Transverse colon (tissue), 4 donors: ENCODE measurements around the gene MVD. TPM values are rescaled to one million over a fixed set of nuclear protein-coding genes. Genes with fewer than 3 reads are reported as not detected.
A peak's percentile ranks its signal among the peaks of the same experiment; 100 is the strongest.

Experiments used
- DNase-seq: peaks from one replicate; pipeline ENCODE4 v3.0.0-alpha.2; 2019
- H3K27ac ChIP-seq, 4 donors: fragments of 200-600 bp; sonication (generic); 2 replicates each; pipeline ENCODE4 v1.5.1; 2016 to 2018; ENCODE audit warnings: inconsistent platforms in 4 of 4
- H3K27me3 ChIP-seq: fragments of 200-600 bp; sonication (generic); 2 replicates; pipeline ENCODE4 v1.5.1; 2017; ENCODE audit warnings: inconsistent platforms
- H3K36me3 ChIP-seq, 4 donors: fragments of 200-600 bp; sonication (generic); 2 replicates each; pipeline ENCODE4 v1.5.1; 2017 to 2019; ENCODE audit warnings: inconsistent platforms in 4 of 4
- H3K4me1 ChIP-seq, 4 donors: fragments of 200-600 bp; sonication (generic); 2 replicates each; pipeline ENCODE4 v1.5.1; 2017 to 2020; ENCODE audit warnings: inconsistent platforms in 4 of 4
- H3K4me3 ChIP-seq, 4 donors: fragments of 200-600 bp; sonication (generic); 1 replicate in 1 of 4; 2 replicates in 3 of 4; pipeline versions ENCODE4 v1.5.1 to v1.6.1; 2017 to 2019; ENCODE audit warnings: inconsistent platforms in 4 of 4
- H3K9me3 ChIP-seq, 2 donors: fragments of 200-600 bp; sonication (generic); 2 replicates each; pipeline ENCODE4 v1.5.1; 2017 to 2019; ENCODE audit warnings: inconsistent platforms in 2 of 2
- EP300 ChIP-seq: sonication (generic); formaldehyde crosslinking; IDR thresholded peaks from one replicate; pipeline ENCODE4 v1.6.1; 2017; ENCODE audit warnings: antibody characterized with exemption, low read depth
- POLR2A ChIP-seq: fragments of 450-650 bp; IDR thresholded peaks from one replicate; pipeline ENCODE4 v1.6.1; 2016; ENCODE audit warnings: antibody characterized with exemption, mild to moderate bottlenecking, moderate library complexity
- POLR2AphosphoS5 ChIP-seq, 3 donors: sonication (generic); formaldehyde crosslinking; IDR thresholded peaks; one replicate each; pipeline ENCODE4 v1.6.1; 2016; ENCODE audit warnings: antibody characterized with exemption in 3 of 3
- WGBS, 2 donors: methylation state at CpG; one replicate each; pipeline ENCODE4 v1.1.5; 2018; ENCODE audit warnings: low coverage in 1 of 2; 5-methylcytosine and 5-hydroxymethylcytosine counted together
- in situ Hi-C, 4 donors: fragments of 200-750 bp; cut with MboI; loops; one replicate each; pipeline versions ENCODE4 v1.15.0 to v1.15.1; 2017; ENCODE audit warnings: low sequenced_read_pairs in 3 of 4, low pct_ligation_motif_present in 1 of 4, low pct_unique_long_range_greater_than_20kb in 1 of 4
- intact Hi-C: fragments of 100-400 bp; cut with DNase I; formaldehyde crosslinking; loops from one replicate; pipeline ENCODE4 v1.15.1; 2023; ENCODE audit warnings: low total_unique reads
- total RNA-seq, 4 donors: library from RNA; depleted of rRNA; stranded (reverse); fragments of >200 nt; gene quantifications; one replicate each; pipeline ENCODE4 v1.1.0, GENCODE V29; 2016
- TF ChIP-seq, protein P1 (sequence below), 5 experiments: fragments of 200-600 bp in 3 of 5; fragments of 450-650 bp in 2 of 5; sonication (generic) in 3 of 5; IDR thresholded peaks; 1 replicate in 2 of 5; 2 replicates in 3 of 5; pipeline ENCODE4 v1.5.1; 2016 to 2017; ENCODE audit warnings: antibody characterized with exemption in 5 of 5, inconsistent platforms in 3 of 5, mild to moderate bottlenecking in 2 of 5, moderate library complexity in 1 of 5

Gene MVD
- total RNA-seq, 4 donors from 2014 or later: 20.5 to 75.6 (median 47.3) TPM

DNA sequence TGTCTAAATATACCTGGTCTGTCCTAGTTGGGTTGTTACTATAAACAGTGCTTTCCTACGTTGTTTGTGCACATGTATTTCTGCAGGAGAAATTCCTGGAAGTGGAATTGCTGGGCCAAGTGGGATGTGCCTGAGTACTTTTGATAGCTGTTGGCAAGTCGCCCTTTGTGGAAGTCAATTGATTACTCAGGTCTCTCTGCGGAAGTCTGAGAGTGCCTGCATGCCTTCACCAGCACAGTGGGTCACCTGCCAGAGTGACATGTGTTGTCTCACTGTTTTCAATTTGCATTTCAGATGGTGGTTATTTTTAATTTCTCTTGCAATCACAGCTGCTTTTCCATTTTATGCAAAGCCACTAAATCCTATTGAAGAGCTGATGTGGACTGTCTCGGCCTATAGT, 2.3 kb upstream of the MVD start:
- no peaks in the 10 kb centered on the region for H3K36me3 ChIP-seq
- H3K27ac ChIP-seq: no peak overlapping the region
- peaks cover 0 to 21% (median 14%) of the 10 kb centered on the region in 4 donors for H3K4me1 ChIP-seq
- no peaks in the 10 kb centered on the region for H3K9me3 ChIP-seq
- no peaks in the 10 kb centered on the region for H3K27me3 ChIP-seq
- in situ Hi-C loops (no loop called here), intact Hi-C loops (no loop called here)
- no peak overlapping the region for H3K4me3 ChIP-seq
- TF ChIP-seq, protein P1, sequence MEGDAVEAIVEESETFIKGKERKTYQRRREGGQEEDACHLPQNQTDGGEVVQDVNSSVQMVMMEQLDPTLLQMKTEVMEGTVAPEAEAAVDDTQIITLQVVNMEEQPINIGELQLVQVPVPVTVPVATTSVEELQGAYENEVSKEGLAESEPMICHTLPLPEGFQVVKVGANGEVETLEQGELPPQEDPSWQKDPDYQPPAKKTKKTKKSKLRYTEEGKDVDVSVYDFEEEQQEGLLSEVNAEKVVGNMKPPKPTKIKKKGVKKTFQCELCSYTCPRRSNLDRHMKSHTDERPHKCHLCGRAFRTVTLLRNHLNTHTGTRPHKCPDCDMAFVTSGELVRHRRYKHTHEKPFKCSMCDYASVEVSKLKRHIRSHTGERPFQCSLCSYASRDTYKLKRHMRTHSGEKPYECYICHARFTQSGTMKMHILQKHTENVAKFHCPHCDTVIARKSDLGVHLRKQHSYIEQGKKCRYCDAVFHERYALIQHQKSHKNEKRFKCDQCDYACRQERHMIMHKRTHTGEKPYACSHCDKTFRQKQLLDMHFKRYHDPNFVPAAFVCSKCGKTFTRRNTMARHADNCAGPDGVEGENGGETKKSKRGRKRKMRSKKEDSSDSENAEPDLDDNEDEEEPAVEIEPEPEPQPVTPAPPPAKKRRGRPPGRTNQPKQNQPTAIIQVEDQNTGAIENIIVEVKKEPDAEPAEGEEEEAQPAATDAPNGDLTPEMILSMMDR (IDR thresholded peaks at IDR 0.05): no peak
- TF ChIP-seq POLR2AphosphoS5 (IDR thresholded peaks at IDR 0.05) (no peak), EP300 (no peak)
- no peak for DNase-seq
- WGBS, 2 donors: 80% methylated on average over 4 of the region's 4 CpGs; no CpG with 5 or more reads in 1 of the 2 donors

DNA sequence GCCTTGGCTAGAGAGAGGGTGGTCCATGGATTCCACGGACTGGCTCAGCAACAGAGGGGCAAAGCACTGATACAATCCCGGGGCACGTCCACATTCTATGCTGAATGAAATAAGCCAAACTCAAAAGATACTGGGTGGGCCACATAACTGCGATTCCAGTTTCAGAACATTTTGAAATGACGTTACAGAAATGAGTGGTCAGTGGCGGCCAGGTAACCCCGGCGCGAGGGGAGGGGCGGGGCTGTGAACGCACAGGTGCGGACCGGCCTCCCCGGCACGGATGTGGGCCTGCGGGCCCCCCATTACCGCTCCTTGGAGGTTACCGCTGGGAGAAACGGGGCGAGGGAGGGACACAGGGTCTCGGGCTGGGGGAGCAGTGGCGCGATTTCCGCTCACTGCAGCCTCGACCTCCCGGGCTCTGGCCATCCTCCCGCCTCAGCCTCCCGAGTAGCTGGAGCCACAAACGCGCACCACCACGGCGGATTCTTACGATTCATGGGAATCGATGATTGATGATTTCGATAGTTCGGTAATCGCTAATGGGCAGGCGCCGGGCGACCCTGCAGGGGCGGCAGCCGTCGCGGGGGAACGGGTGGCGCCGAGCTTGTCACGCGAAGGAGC, 559 bp downstream of the MVD start:
- intact Hi-C loops: no loop called here
- DNase-seq: peak; percentile 46

DNA sequence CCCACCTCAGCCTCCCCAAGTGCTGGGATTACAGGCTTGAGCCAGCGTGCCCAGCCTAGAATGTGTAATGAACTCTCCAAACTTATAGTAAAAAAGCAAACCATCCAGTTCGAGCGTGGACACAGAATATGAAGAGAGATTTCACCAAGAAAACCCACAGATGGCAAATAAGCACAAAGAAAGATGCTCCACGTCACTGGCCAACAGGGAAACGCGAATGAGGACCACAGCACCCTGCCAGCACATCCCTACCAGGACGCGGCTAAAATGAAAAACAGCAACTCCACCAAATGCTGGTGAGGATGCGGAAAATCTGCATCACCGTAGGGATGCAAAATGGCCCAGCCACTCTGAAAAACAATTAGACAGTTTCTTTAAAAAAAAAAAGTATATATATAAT, 1.4 kb downstream of the MVD start:
- no peaks in the 10 kb centered on the region for H3K27me3 ChIP-seq
- no peaks in the 10 kb centered on the region for H3K36me3 ChIP-seq
- no peak for DNase-seq
- TF ChIP-seq POLR2AphosphoS5 (IDR thresholded peaks at IDR 0.05): no peak
- TF ChIP-seq EP300: no peak
- TF ChIP-seq POLR2A: no peak
- TF ChIP-seq, protein P1 (IDR thresholded peaks at IDR 0.05): no peak
- no peaks in the 10 kb centered on the region for H3K9me3 ChIP-seq
- in situ Hi-C loops: no loop called here
- WGBS, 2 donors: 78 to 81% methylated on average over 2 to 10 of the region's 10 CpGs
- intact Hi-C loops: no loop called here
- H3K4me1 ChIP-seq: peaks cover 0 to 25% (median 14%) of the 10 kb centered on the region in 4 donors
- H3K4me3 ChIP-seq: no peak overlapping the region
- H3K27ac ChIP-seq: no peak overlapping the region

More for the DNA sequence above, 559 bp downstream of the MVD start:
- Histone ChIP-seq H3K9me3 (no peaks in the 10 kb centered on the region), H3K27me3 (no peaks in the 10 kb centered on the region), H3K4me1 (peaks cover 0 to 25% (median 14%) of the 10 kb centered on the region in 4 donors), H3K36me3 (no peaks in the 10 kb centered on the region), H3K4me3 (peak overlapping the region; percentile 55 to 94 (median 80)), H3K27ac (peak overlapping the region; percentile 84 to 94 (median 90))
- in situ Hi-C loops: no loop called here
- TF ChIP-seq POLR2AphosphoS5 (IDR thresholded peaks at IDR 0.05) (no peak), POLR2A (no peak), EP300 (no peak)
- TF ChIP-seq, protein P1 (IDR thresholded peaks at IDR 0.05): no peak
- WGBS, 2 donors: 1 to 19% methylated on average over 3 to 46 of the region's 49 CpGs

DNA sequence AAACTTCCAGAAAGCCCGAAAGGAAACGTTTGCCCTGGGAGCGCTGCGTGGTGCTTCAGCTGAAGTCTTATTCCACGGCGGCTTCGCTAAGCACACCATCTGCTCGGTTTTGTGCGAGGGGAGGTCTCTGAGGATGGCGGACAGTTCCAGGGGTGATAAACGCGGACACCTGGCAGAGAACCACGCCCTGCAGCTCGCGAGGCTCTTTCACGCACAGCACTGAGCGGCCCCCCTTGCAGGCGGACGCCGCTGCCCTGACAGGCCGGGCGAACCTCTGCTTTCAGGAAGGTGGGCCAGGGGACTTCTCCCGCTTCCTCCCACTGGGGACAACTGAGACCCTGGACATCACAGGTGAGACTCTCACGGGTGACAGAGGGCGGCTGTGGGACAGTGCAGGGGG, 3.7 kb downstream of the MVD start:
- no peak for DNase-seq
- WGBS, 2 donors: 94% methylated on average over 25 of the region's 25 CpGs; no CpG with 5 or more reads in 1 of the 2 donors
- Histone ChIP-seq H3K36me3 (peaks cover 0 to 7% (median 0%) of the 10 kb centered on the region in 4 donors), H3K4me3 (no peak overlapping the region), H3K27me3 (no peaks in the 10 kb centered on the region), H3K27ac (no peak overlapping the region), H3K4me1 (peaks cover 0 to 24% (median 13%) of the 10 kb centered on the region in 4 donors), H3K9me3 (no peaks in the 10 kb centered on the region)
- TF ChIP-seq POLR2AphosphoS5 (IDR thresholded peaks at IDR 0.05) (no peak), POLR2A (no peak), EP300 (no peak)
- TF ChIP-seq, protein P1 (IDR thresholded peaks at IDR 0.05): no peak
- in situ Hi-C loops (no loop called here), intact Hi-C loops (no loop called here)
